Endothelial cell (in vitro differentiated cells): Measurements from ENCODE around the gene SLC17A4. TPM values are rescaled to one million over a fixed set of nuclear protein-coding genes. Genes with fewer than 3 reads are reported as not detected.

Experiments used
- DNase-seq: peaks from one replicate; pipeline ENCODE4 v3.0.0; 2021; ENCODE audit warnings: low spot score
- H3K27ac Mint-ChIP-seq: one replicate; pipeline ENCODE4 v1.8.0; 2021; ENCODE audit warnings: mixed read lengths, inconsistent platforms; ENCODE audit not compliant: unreplicated experiment
- H3K27me3 Mint-ChIP-seq: one replicate; pipeline ENCODE4 v1.8.0; 2021; ENCODE audit warnings: mild to moderate bottlenecking, moderate library complexity, mixed read lengths, inconsistent platforms; ENCODE audit not compliant: unreplicated experiment
- H3K36me3 Mint-ChIP-seq: one replicate; pipeline ENCODE4 v1.8.0; 2021; ENCODE audit warnings: mild to moderate bottlenecking, low read depth, mixed read lengths, inconsistent platforms; ENCODE audit not compliant: unreplicated experiment
- H3K4me1 Mint-ChIP-seq: one replicate; pipeline ENCODE4 v1.8.0; 2021; ENCODE audit warnings: mild to moderate bottlenecking, mixed read lengths, inconsistent platforms; ENCODE audit not compliant: unreplicated experiment
- H3K4me3 Mint-ChIP-seq: one replicate; pipeline ENCODE4 v1.8.0; 2021; ENCODE audit warnings: mild to moderate bottlenecking, mixed read lengths, inconsistent platforms; ENCODE audit not compliant: unreplicated experiment
- H3K9me3 Mint-ChIP-seq: one replicate; pipeline ENCODE4 v1.8.0; 2021; ENCODE audit warnings: mixed read lengths, inconsistent platforms; ENCODE audit not compliant: unreplicated experiment
- total RNA-seq: library from RNA; stranded (reverse); fragmentation: NEBNext Ultra II Directional; extraction: Animal tissue kit (Norgen Biotek cat#: 25700); gene quantifications from one replicate; pipeline ENCODE4 v1.2.1, GENCODE V29; 2021; ENCODE audit not compliant: unreplicated experiment
- TF ChIP-seq, protein P1 (sequence below): fragments of 200-600 bp; sonication (generic); IDR thresholded peaks from one replicate; pipeline ENCODE4 v1.5.0; 2021; ENCODE audit warnings: antibody characterized with exemption; ENCODE audit not compliant: unreplicated experiment

SLC17A4 gene
- total RNA-seq, 1 donor from 2014 or later, result not detected

DNA sequence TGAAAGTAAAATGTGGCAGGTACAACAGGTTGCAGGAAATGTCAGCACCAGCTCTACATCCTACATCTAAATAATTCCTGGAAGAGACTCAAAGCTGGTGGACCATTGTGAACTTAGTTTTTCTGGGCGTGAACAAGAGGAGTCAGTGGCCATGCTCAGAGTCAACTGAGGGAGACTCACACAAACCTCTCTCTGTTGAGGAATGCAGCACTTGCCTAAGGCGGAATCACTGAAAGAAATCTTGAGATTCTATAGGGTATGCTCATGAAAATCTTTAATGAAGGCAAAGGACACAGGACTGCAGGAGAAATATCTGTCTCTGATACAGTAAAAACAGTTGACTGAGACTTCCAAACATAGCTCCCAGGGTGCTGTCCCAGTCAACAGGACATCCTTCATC, 22.5 kb downstream of the SLC17A4 start:
- no peak overlapping the region for H3K27ac Mint-ChIP-seq

DNA sequence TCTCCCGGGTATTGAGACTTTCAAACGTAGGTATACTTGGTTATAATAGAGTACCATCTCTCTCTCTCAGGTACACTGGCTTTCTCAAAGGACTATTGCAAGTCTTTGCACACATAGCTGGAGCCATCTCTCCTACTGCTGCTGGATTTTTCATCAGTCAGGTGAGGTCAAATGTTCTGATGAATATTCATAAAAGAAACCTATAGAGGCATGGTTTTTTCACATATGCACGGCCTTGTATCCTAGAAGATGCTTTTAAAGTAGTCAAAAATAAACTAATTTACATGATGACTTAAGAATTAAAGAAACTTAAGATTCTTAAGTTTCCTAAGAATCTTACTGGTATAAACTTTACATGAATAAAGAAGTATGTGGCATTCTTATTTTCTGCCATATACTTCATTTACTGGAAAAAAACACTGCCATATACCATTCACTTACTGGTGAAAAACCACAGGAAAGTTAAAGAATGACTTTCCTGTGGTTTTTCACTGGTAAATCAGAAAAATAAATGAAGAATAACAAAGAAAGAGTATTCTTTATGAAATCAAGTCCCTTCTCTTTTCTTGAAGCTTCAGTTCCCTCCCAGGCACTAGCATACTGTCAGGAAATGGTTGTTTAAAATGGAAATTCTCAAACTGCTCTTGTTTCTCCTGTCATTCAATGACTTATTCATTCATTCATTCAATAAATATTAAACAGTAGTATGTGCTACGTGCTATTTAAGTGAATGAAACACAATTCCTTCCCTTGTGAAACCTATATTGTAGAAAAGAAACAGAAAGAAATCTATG, 23.5 kb downstream of the SLC17A4 start:
- TF ChIP-seq, protein P1, sequence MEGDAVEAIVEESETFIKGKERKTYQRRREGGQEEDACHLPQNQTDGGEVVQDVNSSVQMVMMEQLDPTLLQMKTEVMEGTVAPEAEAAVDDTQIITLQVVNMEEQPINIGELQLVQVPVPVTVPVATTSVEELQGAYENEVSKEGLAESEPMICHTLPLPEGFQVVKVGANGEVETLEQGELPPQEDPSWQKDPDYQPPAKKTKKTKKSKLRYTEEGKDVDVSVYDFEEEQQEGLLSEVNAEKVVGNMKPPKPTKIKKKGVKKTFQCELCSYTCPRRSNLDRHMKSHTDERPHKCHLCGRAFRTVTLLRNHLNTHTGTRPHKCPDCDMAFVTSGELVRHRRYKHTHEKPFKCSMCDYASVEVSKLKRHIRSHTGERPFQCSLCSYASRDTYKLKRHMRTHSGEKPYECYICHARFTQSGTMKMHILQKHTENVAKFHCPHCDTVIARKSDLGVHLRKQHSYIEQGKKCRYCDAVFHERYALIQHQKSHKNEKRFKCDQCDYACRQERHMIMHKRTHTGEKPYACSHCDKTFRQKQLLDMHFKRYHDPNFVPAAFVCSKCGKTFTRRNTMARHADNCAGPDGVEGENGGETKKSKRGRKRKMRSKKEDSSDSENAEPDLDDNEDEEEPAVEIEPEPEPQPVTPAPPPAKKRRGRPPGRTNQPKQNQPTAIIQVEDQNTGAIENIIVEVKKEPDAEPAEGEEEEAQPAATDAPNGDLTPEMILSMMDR, result no peak
- no peaks in the 10 kb centered on the region for H3K9me3 Mint-ChIP-seq
- no peak overlapping the region for H3K27ac Mint-ChIP-seq
- no peaks in the 10 kb centered on the region for H3K36me3 Mint-ChIP-seq
- no peak overlapping the region for H3K4me3 Mint-ChIP-seq
- DNase-seq, result no peak
- H3K27me3 Mint-ChIP-seq, result no peaks in the 10 kb centered on the region
- peaks cover 5% of the 10 kb centered on the region for H3K4me1 Mint-ChIP-seq

More for the DNA sequence above, 22.5 kb downstream of the SLC17A4 start:
- Mint-ChIP-seq H3K4me1 (peaks cover 5% of the 10 kb centered on the region), H3K36me3 (no peaks in the 10 kb centered on the region), H3K4me3 (no peak overlapping the region), H3K9me3 (no peaks in the 10 kb centered on the region), H3K27me3 (no peaks in the 10 kb centered on the region)
- DNase-seq, result no peak
- TF ChIP-seq, protein P1, result no peak

DNA sequence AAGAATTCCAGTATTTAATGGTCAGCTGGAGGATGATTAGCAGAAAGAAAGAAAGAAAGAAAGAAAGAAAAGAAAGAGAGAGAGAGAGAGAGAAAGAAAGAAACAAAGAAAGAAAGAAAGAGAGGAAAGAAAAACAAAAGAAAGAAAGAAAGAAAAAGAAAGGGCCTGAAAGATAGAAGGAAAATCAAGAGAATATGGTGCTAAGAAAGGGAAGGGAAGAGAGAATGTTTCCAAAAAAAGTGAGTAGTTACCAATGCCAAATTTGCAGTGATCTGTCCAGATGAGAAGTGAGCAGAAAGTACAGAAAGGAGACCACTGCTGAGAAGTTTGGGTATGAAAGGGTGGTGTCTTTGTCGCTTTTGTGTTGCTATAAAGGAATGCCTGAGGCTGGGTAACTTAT, 26.6 kb downstream of the SLC17A4 start:
- no peaks in the 10 kb centered on the region for H3K9me3 Mint-ChIP-seq
- H3K27me3 Mint-ChIP-seq, result no peaks in the 10 kb centered on the region
- no peak for DNase-seq
- no peak overlapping the region for H3K27ac Mint-ChIP-seq
- peaks cover 5% of the 10 kb centered on the region for H3K4me1 Mint-ChIP-seq
- TF ChIP-seq, protein P1, result no peak
- no peaks in the 10 kb centered on the region for H3K36me3 Mint-ChIP-seq
- no peak overlapping the region for H3K4me3 Mint-ChIP-seq

DNA sequence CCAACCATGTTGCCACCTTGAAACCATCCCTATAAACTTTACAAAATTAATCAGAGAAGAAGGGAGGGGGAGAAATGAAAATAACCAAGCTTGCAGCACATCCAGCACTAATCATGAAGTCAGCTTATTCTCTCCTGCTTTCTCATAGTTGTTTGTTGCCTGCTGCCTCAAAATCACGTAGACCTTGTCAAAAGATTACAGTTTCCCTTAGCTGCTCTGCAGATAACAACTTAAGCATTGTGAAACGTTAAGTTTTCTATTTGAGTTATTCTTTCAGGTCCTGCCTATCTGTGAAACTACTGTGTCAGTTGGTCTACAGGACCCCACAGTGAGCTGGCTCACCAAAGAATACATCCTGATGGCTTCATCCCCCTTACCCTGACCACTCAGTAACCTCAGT, 32.9 kb downstream of the SLC17A4 start:
- no peaks in the 10 kb centered on the region for H3K27me3 Mint-ChIP-seq
- no peaks in the 10 kb centered on the region for H3K36me3 Mint-ChIP-seq
- H3K27ac Mint-ChIP-seq, result no peak overlapping the region
- DNase-seq, result no peak
- H3K4me3 Mint-ChIP-seq, result no peak overlapping the region
- H3K9me3 Mint-ChIP-seq, result no peaks in the 10 kb centered on the region
- H3K4me1 Mint-ChIP-seq, result no peaks in the 10 kb centered on the region
- TF ChIP-seq, protein P1, result no peak

DNA sequence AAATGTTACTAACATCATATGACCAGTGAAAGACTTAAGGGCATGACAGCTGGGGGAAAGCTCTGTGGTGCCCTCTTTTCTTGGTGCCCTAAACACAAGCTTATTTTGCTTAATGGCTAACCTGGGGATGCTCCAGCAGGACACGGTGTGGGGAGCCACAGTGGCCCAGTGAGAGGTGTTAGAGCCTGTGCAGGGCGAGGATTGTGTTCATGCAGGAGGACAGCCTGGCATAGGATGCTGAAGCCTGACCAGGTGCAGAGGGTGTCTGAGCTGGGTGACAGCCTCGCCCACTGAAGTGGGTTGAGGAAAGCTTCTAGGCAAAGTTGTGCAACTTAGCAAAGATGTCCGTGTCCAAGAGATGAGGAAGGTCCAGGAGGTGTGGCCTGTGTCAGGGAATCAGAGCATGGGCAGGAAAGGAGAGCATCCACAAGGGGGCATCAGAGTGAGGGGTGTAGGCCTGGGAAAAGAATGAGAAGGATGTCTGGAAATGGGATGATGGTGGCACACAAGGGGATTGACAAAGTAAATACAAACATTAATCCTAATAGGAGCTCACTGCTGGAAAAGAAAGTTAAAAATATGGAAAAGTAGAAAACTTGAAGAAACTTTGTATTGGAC, 33.9 kb downstream of the SLC17A4 start:
- TF ChIP-seq, protein P1, result peak; percentile 62
- DNase-seq, result peak; percentile 72
- Mint-ChIP-seq H3K27me3 (no peaks in the 10 kb centered on the region), H3K36me3 (no peaks in the 10 kb centered on the region), H3K27ac (no peak overlapping the region), H3K9me3 (no peaks in the 10 kb centered on the region), H3K4me3 (no peak overlapping the region), H3K4me1 (no peaks in the 10 kb centered on the region)
